ENCODE data around the gene NUP214. TPM values are rescaled to one million over a fixed set of nuclear protein-coding genes. Genes with fewer than 3 reads are reported as not detected.

Gene NUP214
- total and polyA plus RNA-seq, 7 donors, result 11.8 to 28.1 (median 20.1) TPM

DNA sequence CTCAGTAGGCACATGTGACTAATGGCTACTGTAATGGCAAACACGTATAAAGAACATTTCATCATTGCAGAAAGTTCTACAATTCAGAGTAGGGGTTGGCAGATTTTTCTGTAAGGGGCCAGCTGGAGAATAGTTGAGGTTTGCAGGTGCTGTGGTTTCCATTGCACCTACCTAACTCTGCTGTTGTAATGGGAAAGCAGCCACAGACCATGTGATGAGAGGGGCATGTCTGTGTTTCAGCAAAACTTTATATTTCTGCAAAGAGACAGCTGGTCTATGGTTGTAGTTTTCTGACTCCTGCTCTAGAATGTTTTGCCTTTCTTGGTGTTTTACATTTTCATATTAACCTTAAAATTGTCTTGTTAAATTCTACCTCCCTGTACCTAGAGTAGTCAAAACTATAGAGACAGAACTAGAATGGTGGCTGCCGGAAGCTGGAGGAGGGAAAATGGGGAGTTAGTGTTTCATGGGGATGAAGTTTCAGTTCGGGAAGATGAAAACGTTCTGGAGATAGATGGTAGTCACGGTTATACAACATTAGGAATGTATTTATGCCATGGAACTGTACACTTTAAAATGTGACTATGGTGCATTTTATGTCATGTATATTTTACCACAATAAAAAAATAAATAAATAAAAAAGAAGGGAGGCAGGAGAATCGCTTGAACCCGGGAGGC, 44.3 kb downstream of the NUP214 start:
- 77 to 88% (median 83%) methylated on average over 7 of the region's 7 CpGs for WGBS, 3 donors
- intact Hi-C loops (cut with DNase I), result no loop called here
- H3K36me3 ChIP-seq (ENCODE audit: insufficient read depth in 1 of 2, low read depth in 1 of 2), result peaks cover under 1 to 33% of the 10 kb centered on the region in 2 donors

GRCh38 chr9:131173995-131174394, 48.6 kb downstream of the NUP214 start:
- Histone ChIP-seq H3K4me1 (peaks cover 7% of the 10 kb centered on the region), H3K4me3 (no peak overlapping the region), H3K36me3 (ENCODE audit: insufficient read depth in 1 of 2, low read depth in 1 of 2) (peaks cover 4 to 47% of the 10 kb centered on the region in 2 donors), H3K27ac (no peak overlapping the region), H3K9me3 (no peaks in the 10 kb centered on the region), H3K27me3 (ENCODE audit: insufficient read depth in 3 of 3, low read length in 2 of 3) (no peaks in the 10 kb centered on the region)
- WGBS, 3 donors, result 94 to 95% (median 95%) methylated on average over 10 of the region's 10 CpGs
- TF ChIP-seq CTCF (IDR thresholded peaks at IDR 0.05), result no peak
- no peak for DNase-seq
- intact Hi-C loops (cut with DNase I), result no loop called here
- no peak for ATAC-seq

More for the DNA sequence above, 44.3 kb downstream of the NUP214 start:
- Histone ChIP-seq H3K4me3 (no peak overlapping the region), H3K9me3 (no peaks in the 10 kb centered on the region), H3K27me3 (ENCODE audit: insufficient read depth in 3 of 3, low read length in 2 of 3) (no peaks in the 10 kb centered on the region), H3K4me1 (no peaks in the 10 kb centered on the region), H3K27ac (no peak overlapping the region)
- TF ChIP-seq CTCF (IDR thresholded peaks at IDR 0.05), result no peak
- DNase-seq (no peak), ATAC-seq (no peak)

- no peak for TF ChIP-seq CTCF (IDR thresholded peaks at IDR 0.05)
- Histone ChIP-seq H3K27me3 (ENCODE audit: insufficient read depth in 3 of 3, low read length in 2 of 3) (no peaks in the 10 kb centered on the region), H3K4me3 (no peak overlapping the region), H3K36me3 (ENCODE audit: insufficient read depth in 1 of 2, low read depth in 1 of 2) (peaks cover 7 to 54% of the 10 kb centered on the region in 2 donors), H3K27ac (no peak overlapping the region), H3K4me1 (peaks cover 14% of the 10 kb centered on the region), H3K9me3 (no peaks in the 10 kb centered on the region)
- intact Hi-C loops (cut with DNase I), result loop anchor here in 1 of 2 donors (5.0 kb wide), 1 partner anchor 103 kb away; the partner anchor contains the start of gene FAM78A
- WGBS, 3 donors, result 97 to 100% (median 100%) methylated on average over 1 of the region's 1 CpG
- DNase-seq, result no peak
- no peak for ATAC-seq
Measured at GRCh38 chr9:131174681-131175239, 49.4 kb downstream of the NUP214 start.

DNA sequence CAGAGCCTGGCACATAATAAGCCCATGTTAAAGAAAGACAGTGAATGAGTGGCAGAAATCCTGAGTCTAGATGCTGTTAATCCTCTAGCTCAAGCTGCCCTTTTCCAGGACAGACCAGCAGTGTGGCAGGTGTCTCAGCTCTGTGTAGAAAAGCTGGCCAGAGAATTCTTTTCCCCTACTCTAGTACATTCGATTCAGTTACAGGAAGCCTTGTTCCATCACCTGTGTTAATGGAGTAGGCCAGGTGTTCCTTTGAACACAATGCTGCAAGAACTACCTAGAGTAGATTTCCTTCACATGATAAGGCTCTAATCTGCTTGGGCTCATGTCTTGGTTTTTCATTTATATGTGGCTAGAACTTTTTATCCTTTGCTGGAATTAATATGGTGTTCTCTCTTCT, 52.5 kb downstream of the NUP214 start:
- H3K4me1 ChIP-seq, result peaks cover 28% of the 10 kb centered on the region
- H3K36me3 ChIP-seq (ENCODE audit: insufficient read depth in 1 of 2, low read depth in 1 of 2), result peaks cover 7 to 72% of the 10 kb centered on the region in 2 donors
- WGBS, 3 donors, result 32 to 76% (median 45%) methylated on average over 1 of the region's 1 CpG
- no peaks in the 10 kb centered on the region for H3K9me3 ChIP-seq
- intact Hi-C loops (cut with DNase I), result loop anchor here (1.0 to 5.0 kb wide), 2 partner anchors 99 to 158 kb away; partner anchors contain the start of gene FAM78A (in 1 of the 2)
- H3K4me3 ChIP-seq, result no peak overlapping the region
- H3K27me3 ChIP-seq (ENCODE audit: insufficient read depth in 3 of 3, low read length in 2 of 3), result no peaks in the 10 kb centered on the region
- no peak for TF ChIP-seq CTCF (IDR thresholded peaks at IDR 0.05)
- ATAC-seq (no peak), DNase-seq (no peak)
- H3K27ac ChIP-seq, result no peak overlapping the region
